Dedifferentiated amniotic fluid mesenchymal stem cell (primary cell): ENCODE results near the gene CDA.
"Not testable (repeated sequence)": the region's sequence is repeated elsewhere in the genome, so short reads cannot be mapped to it uniquely, and the experiment has no call there.

Source experiments
- DNase-seq: peaks from one replicate; pipeline ENCODE4 v3.0.0-alpha.2; 2016; ENCODE audit errors: extremely low spot score

The CDA gene

GRCh38 chr1:20586953-20587660 is 1.8 kb upstream of the CDA start:
- DNase-seq: no peak

DNA sequence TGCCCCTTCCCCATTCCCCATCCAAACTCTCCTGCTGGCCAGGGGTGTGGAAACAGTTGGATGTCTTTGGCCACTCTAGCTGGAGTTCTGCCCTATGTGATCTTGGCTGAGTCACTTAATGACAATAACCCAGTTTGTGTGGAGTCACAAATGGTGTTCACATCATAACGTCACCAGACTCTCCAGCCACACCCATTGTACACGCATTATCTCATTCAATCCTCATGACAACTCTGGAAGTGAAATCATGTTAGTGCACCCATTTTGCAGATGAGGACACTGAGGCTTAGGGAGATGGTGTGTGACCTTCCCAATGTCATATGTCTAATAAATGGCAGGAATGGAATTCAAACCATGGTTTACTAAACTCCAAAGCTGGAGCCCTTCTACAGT is 1.2 kb upstream of the CDA start:
- no peak for DNase-seq

GRCh38 chr1:20589331-20590278 is 708 bp downstream of the CDA start:
- no peak for DNase-seq

DNA sequence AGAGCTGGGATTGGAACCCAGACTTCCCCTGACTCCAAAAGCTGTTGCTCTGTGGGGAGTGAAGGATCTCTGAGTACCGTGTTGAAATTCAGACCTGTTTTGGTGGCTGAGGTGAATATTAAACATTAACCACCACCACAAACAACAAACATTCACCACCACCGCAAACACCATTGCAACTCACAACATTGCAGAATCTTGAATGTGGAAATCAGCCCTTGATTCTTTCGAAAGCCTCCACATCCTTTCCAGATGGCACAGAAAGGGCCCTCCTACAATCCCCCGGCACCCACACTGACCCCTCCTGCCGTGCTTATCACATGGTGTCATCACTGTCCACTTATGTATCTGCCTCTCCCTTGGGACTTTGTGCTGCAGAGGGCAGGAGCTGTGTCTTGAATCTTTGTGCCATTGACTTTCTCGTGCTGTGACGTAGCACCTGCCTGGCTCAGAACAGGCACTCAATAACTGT is 1.4 kb downstream of the CDA start:
- DNase-seq: no peak

DNA sequence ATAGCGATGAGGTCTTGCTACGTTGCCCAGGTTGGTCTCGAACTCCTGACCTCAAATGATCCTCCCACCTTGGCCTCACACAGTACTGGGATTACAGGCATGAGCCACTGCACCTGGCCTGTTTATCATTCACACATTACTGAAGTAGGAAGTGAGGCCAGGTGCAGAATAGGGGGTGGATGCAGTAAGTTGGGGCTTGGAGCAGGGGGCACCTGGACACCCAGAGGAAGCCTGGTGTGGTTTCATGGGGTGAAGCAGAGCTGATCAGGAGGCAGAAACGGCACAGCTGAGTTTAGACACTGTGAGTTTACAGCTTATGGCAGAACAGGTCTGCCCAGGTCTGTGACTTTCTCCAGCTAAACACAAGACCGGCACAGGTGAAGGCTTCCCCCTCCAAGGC is 4.9 kb downstream of the CDA start:
- no peak for DNase-seq

GRCh38 chr1:20594746-20595145 is 5.8 kb downstream of the CDA start:
- DNase-seq: no peak

DNA sequence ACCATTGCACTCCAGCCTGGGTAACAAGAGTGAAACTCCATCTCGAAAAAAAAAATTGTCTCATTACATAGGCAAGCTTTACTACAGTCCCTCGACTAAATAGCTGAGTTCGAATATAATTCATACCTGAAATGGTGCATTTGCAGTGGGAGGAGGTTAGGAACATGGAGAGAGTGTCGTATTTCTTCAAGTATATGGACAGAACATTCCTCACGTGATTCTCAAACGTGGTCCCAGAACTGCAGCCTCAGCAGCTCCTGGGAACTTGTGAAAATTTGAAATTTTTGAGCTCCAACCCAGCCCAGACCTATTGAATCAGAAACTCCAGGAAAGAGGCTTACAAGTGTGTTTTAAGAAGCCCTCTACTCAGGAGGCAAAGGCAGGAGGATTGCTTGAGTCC is 7.2 kb downstream of the CDA start:
- no peak for DNase-seq

GRCh38 chr1:20597650-20598049 is 8.8 kb downstream of the CDA start:
- no peak for DNase-seq

DNA sequence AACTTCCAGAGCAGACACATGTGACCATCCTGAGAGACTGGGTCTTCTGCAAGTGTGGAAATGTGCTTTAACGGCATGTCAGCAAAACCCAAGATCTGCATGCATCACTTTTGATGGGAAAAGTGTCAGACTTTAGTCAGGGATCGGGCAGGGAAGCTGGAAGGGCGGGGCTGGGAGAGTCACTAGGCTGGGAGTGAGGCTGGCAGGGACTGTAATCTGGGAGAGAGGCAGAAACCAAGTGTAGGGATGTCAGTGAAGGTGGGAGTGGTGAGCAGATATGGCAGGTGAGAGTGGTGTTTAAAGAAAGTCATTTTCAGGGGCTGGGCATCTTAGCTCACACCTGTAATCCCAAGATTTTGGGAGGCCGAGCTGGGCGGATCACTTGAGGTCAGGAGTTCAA is 11.3 kb downstream of the CDA start:
- no peak for DNase-seq

- no peak for DNase-seq
Observed at GRCh38 chr1:20601129-20601825, 12.4 kb downstream of the CDA start.

DNA sequence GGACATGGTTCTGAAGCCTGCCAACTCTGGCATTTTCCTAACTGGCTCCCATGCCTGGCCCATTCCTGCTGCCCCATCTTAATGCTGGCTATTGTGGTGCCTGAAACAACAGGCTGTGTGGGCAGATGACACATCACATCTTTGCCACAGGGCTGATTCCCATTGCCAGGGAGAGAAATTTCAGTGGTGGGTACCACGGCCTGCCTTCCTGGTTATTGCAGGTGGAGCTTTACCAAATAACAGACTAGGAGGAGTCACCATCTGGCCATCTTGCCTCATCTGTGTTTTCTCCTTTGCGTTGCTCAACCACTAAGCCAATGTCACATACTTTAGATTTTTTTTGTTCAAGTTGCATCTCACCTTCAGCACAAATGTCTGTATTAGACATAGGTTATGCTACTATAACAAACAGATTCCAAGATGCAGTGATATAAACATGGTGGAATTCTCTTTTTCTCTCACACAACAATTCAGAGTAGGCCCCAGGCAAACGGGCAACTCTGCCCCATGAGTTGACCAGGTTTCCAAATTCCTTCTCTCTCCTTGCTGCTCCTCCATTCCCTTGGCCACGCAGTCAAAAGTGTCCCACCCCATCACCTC is 14.1 kb downstream of the CDA start:
- DNase-seq: no peak

- DNase-seq: peak; percentile 21
Observed at GRCh38 chr1:20603504-20604464, 14.9 kb downstream of the CDA start.

DNA sequence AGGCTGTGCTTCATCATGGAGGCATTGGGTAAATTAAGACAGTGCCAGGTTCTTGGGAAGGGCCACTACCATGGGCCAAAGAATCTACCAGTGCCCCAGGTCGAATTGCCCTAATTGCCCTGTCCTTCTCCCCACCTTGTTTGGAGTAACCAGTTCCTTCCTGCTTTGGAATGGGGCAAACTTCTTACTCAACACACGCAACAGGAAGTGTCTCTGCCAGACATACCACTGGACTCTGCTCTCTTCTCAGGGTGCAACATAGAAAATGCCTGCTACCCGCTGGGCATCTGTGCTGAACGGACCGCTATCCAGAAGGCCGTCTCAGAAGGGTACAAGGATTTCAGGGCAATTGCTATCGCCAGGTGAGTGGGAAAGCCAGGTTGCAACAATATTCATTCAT is 15.8 kb downstream of the CDA start:
- DNase-seq: no peak

- not testable (repeated sequence) for DNase-seq
Observed at GRCh38 chr1:20606801-20607570, 18.1 kb downstream of the CDA start.

DNA sequence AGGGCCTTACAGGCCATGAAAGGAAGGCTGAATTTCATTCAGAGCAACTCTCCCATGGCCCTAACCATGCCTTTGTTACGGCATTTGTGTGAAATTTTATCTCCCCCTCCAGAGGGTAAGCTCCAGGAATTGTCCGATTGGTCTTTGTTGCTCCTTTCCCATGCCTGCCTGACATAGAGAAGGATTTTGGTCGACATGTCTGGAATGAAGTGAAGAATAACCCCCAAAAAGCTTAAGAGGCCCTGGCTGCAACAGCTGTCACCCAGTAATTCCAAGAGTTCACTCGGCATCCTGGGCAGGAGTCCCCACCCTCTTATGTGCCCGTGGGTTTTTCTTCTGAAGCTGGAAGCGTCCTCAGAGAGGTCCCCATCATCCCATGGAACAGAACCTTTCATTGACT is 20.6 kb downstream of the CDA start:
- no peak for DNase-seq

DNA sequence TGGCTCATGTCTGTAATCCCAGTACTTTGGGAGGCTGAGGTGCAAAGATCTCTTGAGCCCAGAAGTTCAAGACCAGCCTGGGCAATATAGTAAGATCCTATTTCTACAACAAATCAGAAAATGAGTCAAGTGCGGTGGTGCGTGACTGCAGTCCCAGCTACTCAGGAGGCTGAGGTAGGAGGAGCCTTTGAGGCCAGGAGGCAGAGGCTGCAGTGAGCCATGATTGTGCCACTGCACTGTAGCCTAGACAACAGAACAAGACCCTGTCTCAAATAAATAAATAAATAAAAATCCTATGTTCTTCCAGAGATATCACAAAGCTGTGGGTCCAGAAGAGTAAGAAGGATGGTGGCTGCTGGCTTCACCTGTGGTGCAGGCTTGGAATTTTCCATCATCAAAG is 22.1 kb downstream of the CDA start:
- no peak for DNase-seq

DNA sequence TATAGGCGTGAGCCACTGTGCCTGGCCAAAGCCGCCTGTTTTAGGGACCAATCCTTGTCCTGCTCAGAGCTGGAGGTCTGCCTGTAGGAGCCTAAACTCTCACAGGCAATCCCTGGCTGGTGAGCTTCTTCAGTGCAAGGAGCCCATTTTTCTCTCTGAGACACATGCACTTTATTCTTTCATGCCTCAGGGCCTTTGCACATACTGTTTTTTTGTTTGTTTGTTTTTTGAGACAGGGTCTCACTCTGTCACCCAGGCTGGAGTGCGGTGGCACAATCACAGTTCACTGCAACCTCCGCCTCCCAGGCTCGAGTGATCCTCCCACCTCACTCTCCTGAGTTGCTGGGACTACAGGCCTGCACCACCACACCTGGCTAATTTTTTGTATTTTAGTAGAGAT is 22.8 kb downstream of the CDA start:
- DNase-seq: no peak

- no peak for DNase-seq
Observed at GRCh38 chr1:20612221-20612746, 23.4 kb downstream of the CDA start.

DNA sequence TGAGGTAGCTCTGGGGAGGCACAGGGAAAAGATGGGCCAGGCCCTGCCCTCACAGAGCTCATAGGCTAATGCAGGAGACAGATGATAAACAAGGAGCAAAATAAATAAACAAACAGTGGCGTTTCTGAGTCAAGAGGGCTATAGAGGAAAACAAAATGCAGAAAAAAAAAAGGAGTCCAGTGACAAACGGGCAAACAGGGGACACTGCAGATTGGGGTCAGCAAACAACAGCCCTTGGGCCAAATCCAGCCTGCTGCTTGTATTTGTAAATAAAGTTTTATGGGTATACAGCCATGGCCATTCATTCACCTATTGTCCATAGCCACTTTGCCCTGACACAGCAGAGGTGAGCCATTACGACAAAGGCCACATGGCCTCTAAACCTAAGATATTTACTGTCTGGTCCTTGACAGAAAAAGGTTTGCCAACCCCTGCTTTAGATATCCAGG is 25.3 kb downstream of the CDA start:
- DNase-seq: no peak
